HG03139 (cell line): ENCODE results near the gene TMEM271.

Experiments
- ATAC-seq: cut with Tn5 transposase; IDR thresholded peaks from one replicate; pipeline ENCODE4 v1.9.1; 2021; ENCODE audit not compliant: unreplicated experiment

TMEM271 gene

GRCh38 chr4:534576-535151 is 41.4 kb downstream of the TMEM271 start:
- ATAC-seq: no peak

DNA sequence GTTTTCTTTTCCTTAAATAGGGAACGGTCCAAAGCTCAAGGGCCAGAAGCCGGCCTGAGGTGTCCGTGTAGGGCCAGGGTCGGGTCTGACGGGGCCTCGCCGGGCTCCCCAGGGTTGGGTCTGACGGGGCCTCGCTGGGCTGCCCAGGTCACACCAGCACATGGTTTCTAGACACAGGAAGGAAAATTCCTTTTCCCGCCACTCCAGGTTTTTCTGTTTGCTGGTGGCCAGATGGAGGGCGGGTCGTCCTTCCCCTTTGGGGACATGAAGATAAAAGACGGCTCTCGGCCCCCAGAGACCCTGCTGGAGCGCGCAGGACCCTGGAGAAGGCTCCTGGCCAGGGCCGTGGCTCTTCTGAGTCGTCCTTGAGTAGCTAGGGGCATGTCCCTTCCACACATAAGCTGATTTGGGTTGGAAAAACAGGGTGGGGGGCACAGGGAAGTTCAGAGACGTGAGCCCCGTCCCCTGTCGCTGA is 42.0 kb downstream of the TMEM271 start:
- no peak for ATAC-seq

DNA sequence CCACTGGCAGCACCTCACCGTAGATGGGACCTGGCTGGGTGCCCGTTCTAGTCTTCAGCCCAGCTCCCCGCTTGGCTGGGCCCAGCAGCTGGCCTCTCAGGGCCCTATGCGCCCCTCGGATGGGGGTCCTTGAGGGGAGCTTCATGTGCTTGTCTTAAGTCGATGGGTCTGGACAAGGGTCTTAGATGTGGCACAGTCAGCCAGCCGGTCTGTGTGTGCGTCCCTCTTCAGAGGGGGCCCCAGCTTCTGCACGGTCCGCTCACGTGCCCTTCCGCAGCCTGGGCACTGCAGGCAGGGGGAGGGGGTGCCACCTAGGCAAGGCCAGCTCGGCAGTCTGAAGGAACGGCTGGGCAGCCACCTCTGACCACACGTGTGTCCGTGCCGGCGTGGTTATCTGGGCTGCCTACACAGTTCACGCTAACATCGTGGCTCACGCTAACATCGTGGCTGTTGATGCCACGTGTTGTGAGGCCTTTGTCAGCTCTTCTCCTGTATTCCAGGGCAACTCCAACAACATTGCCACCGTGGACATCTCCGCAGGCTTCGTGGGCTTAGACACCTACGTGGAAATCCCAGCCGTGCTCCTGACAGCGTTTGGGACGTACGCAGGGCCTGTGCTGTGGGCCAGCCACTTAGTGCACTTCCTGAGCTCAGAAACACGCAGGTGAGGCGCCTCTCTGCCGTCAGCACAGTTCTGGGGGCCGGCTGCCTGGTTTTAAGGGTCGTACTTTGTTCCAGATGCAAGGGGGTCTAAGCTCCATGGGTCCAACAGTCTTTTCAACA is 42.6 kb downstream of the TMEM271 start:
- no peak for ATAC-seq

DNA sequence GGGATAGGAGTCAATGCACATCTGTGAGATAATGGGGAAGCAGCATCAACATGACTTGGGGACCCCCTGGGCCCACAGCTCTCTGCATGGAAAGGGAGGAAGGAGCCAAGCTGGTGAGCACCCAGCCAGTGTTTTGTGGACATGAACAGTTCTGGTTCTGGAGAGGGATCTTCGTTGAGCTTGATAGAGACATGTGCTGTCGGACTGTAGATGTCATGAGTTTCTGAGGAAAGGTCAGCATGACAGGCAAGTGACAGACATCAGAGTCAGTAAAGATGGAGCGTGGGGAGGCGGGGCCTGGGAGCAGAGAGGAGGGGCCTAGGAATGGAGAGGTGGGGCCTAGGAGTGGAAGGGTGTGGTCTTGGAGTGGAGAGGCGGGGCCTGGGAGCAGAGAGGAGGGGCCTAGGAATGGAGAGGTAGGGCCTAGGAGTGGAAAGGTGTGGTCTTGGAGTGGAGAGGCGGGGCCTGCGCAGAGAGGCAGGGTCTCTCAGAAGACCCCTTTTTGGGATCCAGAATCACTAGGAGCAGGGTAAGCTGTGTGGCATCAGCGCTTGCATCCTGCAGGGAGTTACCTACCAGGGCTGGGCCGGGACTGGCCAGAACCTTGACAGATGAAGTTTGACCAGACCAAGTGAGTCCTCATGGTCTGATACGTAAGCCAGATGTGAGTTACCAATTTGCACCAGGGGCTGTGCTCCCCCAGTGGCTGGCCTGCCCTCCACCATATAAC is 43.3 kb downstream of the TMEM271 start:
- ATAC-seq: no peak

- ATAC-seq: no peak
Observed at GRCh38 chr4:531721-532565, 44.2 kb downstream of the TMEM271 start.

GRCh38 chr4:531076-531475 is 45.0 kb downstream of the TMEM271 start:
- no peak for ATAC-seq

GRCh38 chr4:530017-530781 is 45.9 kb downstream of the TMEM271 start:
- no peak for ATAC-seq

GRCh38 chr4:529563-529962 is 46.5 kb downstream of the TMEM271 start:
- ATAC-seq: no peak

DNA sequence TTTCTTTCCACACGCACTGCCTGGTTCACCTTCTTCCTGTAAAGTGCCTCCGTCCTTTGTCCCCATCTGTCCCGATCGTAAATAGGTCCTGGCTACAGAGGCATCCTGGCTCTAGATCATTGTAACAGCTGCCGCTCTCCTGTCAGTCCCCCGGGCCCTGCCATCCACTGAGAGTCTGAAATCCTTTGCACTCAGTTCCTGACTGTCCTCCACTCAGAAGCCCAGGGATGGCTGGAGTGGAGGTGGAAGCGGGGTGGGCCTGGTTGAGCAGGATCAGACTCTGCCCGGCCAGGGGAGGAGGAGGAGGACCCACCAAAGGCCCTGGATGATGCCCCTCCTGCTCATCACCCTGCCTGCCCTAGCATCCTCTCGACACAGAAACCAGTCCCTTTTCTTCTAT is 47.3 kb downstream of the TMEM271 start:
- no peak for ATAC-seq

- ATAC-seq: no peak
Observed at GRCh38 chr4:528296-528695, 47.8 kb downstream of the TMEM271 start.

DNA sequence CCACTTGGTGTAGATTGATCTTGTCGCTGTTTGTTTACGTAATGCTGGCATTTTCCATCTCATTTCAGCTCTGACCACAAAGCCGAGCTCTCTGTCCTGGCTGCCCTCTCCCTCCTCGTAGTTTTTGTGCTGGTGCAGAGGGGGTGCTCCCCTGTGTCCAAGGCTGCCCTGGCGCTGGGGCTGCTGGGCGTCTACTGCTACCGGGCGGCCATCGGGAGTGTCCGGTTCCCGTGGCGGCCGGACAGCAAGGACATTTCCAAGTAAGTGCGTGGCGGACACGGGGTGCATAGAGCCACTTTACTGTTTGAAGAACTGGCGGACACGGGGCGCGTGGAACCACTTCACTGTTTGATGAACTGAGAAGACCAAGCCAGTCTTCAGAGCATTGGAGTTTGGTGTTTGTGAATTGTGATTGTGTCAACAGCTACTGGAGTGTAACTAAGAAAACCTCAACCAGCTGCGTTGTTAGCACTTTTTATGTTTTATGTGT is 49.1 kb downstream of the TMEM271 start:
- ATAC-seq: no peak

- no peak for ATAC-seq
Observed at GRCh38 chr4:526189-526909, 49.7 kb downstream of the TMEM271 start.

DNA sequence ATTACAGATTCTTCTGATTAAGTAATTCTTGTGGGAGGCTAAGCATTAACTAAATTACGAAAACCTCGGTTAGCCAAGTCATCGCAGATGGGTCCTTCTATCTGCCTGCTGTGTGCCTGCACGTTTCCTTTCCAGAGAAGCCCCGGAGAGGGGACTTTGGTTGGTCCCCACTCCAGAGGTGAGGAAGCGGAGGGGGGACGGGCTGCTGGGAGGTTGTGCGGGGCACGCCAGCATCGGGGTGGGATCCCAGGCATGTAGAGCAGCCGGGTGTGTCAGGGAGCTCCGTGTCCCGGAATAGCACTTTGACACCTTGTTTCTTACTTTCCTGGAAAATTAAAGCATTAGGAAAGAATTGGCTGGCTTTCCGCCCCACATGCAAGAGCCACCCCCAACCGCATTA is 50.4 kb downstream of the TMEM271 start:
- no peak for ATAC-seq

- no peak for ATAC-seq
Observed at GRCh38 chr4:524196-524595, 51.9 kb downstream of the TMEM271 start.
